ENCODE measurements around the gene CFAP46. TPM values are rescaled to one million over a fixed set of nuclear protein-coding genes. Genes with fewer than 3 reads are reported as not detected.

The CFAP46 gene
- total and polyA plus RNA-seq, 10 of the 15 experiments (the other 5 are each of a cell fraction or from before 2014, with no cell fraction given) = 0.01 to 0.18 (median 0.03) TPM; not detected in 7

- Histone ChIP-seq H3K36me3 (ENCODE audit: control insufficient read depth in 2 of 2, insufficient read depth in 2 of 2, low read length in 1 of 2) (no peaks in the 10 kb centered on the region), H3K9me3 (replicated peaks; ENCODE audit: control insufficient read depth, insufficient read depth, low read length) (no peaks in the 10 kb centered on the region; the same call in 2 of the 3 replicates), H3K79me2 (ENCODE audit: control insufficient read depth, insufficient read depth, low read length) (no peaks in the 10 kb centered on the region), H2AFZ (ENCODE audit: control insufficient read depth, low read depth, low read length) (no peak overlapping the region), H3K9ac (ENCODE audit: control insufficient read depth, insufficient read depth, low read length) (no peak overlapping the region), H4K20me1 (ENCODE audit: control insufficient read depth, insufficient read depth) (no peaks in the 10 kb centered on the region), H3K27ac (ENCODE audit: control insufficient read depth, insufficient read depth) (no peak overlapping the region), H3K4me3 (no peak overlapping the region), H3K4me2 (ENCODE audit: control insufficient read depth, insufficient read depth) (no peak overlapping the region), H3K4me1 (ENCODE audit: control insufficient read depth, insufficient read depth, low read length) (no peaks in the 10 kb centered on the region), H3K27me3 (replicated peaks in 1 of 2; ENCODE audit: control insufficient read depth in 2 of 2, insufficient read depth in 2 of 2, low read length in 1 of 2) (no peaks in the 10 kb centered on the region)
- BruUV-seq (replicated peaks) = no TSS peak
- 48% methylated on average over 30 of the region's 35 CpGs for WGBS (ENCODE audit: insufficient coverage, insufficient replicate concordance, low lambda C conversion rate, missing lambda C conversion rate)
- no peak for FAIRE-seq
- SMC1A ChIA-PET (ENCODE audit: uncharacterized antibody, unreplicated experiment) = no interaction called here
- TF ChIP-seq ZNF24 (IDR thresholded peaks at IDR 0.05) (no peak), CHD1 (IDR thresholded peaks at IDR 0.05; ENCODE audit: low read depth, low read length) (no peak), IKZF2 (IDR thresholded peaks at IDR 0.05) (no peak), ZZZ3 (IDR thresholded peaks at IDR 0.05; ENCODE audit: control insufficient read depth, insufficient read length, low read depth) (no peak), ASH2L (IDR thresholded peaks at IDR 0.05; ENCODE audit: borderline replicate concordance, low read depth) (no peak), KAT2A (conservative IDR thresholded peaks at IDR 0.05; ENCODE audit: control insufficient read depth, low read depth, low read length) (no peak), NR2C2 (IDR thresholded peaks at IDR 0.05; ENCODE audit: borderline replicate concordance, control insufficient read depth, insufficient read length, low read depth) (no peak)
- DNase-seq (ENCODE audit: low read depth, low spot score) = no peak
- intact Hi-C loops (cut with micrococcal nuclease; ENCODE audit: unreplicated experiment) (no loop called here), in situ Hi-C loops (cut with MboI) (no loop called here)
- CTCF ChIA-PET = no interaction called here
- POLR2A ChIA-PET = no interaction called here
- no peak for ATAC-seq
- RAD21 ChIA-PET (ENCODE audit: unreplicated experiment) = no interaction called here
These were observed 62.0 kb downstream of the CFAP46 start for GRCh38 chr10:132880128-132880981.
